ENCODE measurements around the gene GTF2IRD1. TPM values are rescaled to one million over a fixed set of nuclear protein-coding genes. Genes with fewer than 3 reads are reported as not detected.

GTF2IRD1 gene
- total and polyA plus RNA-seq, 2 experiments from 2014 or later, result 28.7 to 37.1 TPM

DNA sequence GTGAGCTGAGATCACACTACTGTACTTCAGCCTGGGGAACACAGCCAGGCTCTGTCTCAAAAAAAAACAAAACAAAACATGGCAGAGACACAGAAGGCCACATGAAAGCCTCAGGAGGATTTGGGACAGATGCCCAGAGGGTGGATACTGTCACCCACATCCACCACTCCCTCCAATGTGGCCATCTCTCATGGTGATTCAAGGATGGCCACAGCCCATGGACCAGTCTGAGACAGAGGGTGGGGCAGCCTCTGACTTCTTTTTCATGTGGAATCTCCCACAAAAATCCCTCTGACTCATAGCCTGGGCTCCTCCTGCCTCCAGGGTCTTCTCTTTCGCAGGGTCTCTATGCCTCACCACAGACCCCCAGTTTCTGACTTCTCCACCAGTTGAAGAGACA lies 144.9 kb downstream of the GTF2IRD1 start (continued):
- TF ChIP-seq, protein P1, sequence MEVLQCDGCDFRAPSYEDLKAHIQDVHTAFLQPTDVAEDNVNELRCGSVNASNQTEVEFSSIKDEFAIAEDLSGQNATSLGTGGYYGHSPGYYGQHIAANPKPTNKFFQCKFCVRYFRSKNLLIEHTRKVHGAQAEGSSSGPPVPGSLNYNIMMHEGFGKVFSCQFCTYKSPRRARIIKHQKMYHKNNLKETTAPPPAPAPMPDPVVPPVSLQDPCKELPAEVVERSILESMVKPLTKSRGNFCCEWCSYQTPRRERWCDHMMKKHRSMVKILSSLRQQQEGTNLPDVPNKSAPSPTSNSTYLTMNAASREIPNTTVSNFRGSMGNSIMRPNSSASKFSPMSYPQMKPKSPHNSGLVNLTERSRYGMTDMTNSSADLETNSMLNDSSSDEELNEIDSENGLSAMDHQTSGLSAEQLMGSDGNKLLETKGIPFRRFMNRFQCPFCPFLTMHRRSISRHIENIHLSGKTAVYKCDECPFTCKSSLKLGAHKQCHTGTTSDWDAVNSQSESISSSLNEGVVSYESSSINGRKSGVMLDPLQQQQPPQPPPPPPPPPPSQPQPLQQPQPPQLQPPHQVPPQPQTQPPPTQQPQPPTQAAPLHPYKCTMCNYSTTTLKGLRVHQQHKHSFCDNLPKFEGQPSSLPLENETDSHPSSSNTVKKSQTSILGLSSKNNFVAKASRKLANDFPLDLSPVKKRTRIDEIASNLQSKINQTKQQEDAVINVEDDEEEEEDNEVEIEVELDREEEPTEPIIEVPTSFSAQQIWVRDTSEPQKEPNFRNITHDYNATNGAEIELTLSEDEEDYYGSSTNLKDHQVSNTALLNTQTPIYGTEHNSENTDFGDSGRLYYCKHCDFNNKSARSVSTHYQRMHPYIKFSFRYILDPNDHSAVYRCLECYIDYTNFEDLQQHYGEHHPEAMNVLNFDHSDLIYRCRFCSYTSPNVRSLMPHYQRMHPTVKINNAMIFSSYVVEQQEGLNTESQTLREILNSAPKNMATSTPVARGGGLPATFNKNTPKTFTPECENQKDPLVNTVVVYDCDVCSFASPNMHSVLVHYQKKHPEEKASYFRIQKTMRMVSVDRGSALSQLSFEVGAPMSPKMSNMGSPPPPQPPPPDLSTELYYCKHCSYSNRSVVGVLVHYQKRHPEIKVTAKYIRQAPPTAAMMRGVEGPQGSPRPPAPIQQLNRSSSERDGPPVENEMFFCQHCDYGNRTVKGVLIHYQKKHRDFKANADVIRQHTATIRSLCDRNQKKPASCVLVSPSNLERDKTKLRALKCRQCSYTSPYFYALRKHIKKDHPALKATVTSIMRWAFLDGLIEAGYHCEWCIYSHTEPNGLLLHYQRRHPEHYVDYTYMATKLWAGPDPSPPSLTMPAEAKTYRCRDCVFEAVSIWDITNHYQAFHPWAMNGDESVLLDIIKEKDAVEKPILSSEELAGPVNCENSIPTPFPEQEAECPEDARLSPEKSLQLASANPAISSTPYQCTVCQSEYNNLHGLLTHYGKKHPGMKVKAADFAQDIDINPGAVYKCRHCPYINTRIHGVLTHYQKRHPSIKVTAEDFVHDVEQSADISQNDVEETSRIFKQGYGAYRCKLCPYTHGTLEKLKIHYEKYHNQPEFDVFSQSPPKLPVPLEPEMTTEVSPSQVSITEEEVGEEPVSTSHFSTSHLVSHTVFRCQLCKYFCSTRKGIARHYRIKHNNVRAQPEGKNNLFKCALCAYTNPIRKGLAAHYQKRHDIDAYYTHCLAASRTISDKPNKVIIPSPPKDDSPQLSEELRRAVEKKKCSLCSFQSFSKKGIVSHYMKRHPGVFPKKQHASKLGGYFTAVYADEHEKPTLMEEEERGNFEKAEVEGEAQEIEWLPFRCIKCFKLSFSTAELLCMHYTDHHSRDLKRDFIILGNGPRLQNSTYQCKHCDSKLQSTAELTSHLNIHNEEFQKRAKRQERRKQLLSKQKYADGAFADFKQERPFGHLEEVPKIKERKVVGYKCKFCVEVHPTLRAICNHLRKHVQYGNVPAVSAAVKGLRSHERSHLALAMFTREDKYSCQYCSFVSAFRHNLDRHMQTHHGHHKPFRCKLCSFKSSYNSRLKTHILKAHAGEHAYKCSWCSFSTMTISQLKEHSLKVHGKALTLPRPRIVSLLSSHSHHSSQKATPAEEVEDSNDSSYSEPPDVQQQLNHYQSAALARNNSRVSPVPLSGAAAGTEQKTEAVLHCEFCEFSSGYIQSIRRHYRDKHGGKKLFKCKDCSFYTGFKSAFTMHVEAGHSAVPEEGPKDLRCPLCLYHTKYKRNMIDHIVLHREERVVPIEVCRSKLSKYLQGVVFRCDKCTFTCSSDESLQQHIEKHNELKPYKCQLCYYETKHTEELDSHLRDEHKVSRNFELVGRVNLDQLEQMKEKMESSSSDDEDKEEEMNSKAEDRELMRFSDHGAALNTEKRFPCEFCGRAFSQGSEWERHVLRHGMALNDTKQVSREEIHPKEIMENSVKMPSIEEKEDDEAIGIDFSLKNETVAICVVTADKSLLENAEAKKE (CRISPR knock-in tag; IDR thresholded peaks at IDR 0.05), result no peak

DNA sequence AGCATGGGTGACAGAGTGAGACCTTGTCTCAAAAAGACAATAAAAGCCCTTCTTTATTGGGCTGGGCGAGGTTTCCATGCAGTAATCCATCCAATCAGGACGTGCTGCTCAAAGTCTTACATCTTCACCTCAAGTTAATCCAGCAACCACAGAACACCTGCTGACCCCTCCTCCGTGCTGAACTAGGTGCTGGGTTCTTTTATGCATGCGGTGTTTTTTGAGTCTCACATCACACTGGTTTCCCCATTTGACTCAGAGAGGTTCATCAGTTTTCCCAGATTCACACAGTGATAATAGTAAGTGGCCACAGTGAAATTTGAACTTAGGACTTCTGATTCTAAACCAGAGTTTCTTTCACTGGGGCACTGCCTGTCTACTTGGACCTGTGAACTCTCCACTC lies 145.5 kb downstream of the GTF2IRD1 start:
- DNase-seq (ENCODE audit: low spot score) (no peak), ATAC-seq (no peak)
- Histone ChIP-seq H3K79me2 (replicated peaks; ENCODE audit: insufficient read depth) (no peaks in the 10 kb centered on the region), H3K27ac (ENCODE audit: low read depth) (no peak overlapping the region), H3F3A (replicated peaks; ENCODE audit: low read depth) (0 out of 2 replicates have a peak, but pooled peaks cover 3% of the 10 kb centered on the region), H3K9me2 (ENCODE audit: insufficient read depth) (no peaks in the 10 kb centered on the region), H3K4me2 (no peak overlapping the region), H3K4me1 (ENCODE audit: insufficient read depth) (no peaks in the 10 kb centered on the region), H3K4me3 (no peak overlapping the region), H2AFZ (no peak overlapping the region), H3K36me3 (ENCODE audit: insufficient read depth) (peaks cover 3% of the 10 kb centered on the region; the same call in 1 of the 2 replicates), H4K20me1 (replicated peaks; ENCODE audit: insufficient read depth) (no peaks in the 10 kb centered on the region), H3K27me3 (ENCODE audit: insufficient read depth) (no peaks in the 10 kb centered on the region)
- peaks cover 5% of the 10 kb centered on the region for H3K27me3 Mint-ChIP-seq (ENCODE audit: insufficient read depth, low read depth, poor library complexity)
- H3K4me3 Mint-ChIP-seq, result no peak overlapping the region
- no peaks in the 10 kb centered on the region for H3K4me1 Mint-ChIP-seq
- TF ChIP-seq EZH2phosphoT487 (IDR thresholded peaks at IDR 0.05; ENCODE audit: unreplicated experiment) (no peak), ZNF331 (CRISPR knock-in tag; IDR thresholded peaks at IDR 0.05; ENCODE audit: low read depth) (no peak), ZNF114 (CRISPR knock-in tag; IDR thresholded peaks at IDR 0.05) (no peak), STAT1 (IDR thresholded peaks at IDR 0.05; ENCODE audit: unreplicated experiment) (no peak), EZH2 (IDR thresholded peaks at IDR 0.05; ENCODE audit: low read depth, unreplicated experiment) (no peak)
- TF ChIP-seq, protein P1 (CRISPR knock-in tag; IDR thresholded peaks at IDR 0.05), result no peak
- TF ChIP-seq, protein P2, sequence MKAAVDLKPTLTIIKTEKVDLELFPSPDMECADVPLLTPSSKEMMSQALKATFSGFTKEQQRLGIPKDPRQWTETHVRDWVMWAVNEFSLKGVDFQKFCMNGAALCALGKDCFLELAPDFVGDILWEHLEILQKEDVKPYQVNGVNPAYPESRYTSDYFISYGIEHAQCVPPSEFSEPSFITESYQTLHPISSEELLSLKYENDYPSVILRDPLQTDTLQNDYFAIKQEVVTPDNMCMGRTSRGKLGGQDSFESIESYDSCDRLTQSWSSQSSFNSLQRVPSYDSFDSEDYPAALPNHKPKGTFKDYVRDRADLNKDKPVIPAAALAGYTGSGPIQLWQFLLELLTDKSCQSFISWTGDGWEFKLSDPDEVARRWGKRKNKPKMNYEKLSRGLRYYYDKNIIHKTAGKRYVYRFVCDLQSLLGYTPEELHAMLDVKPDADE (IDR thresholded peaks at IDR 0.05), result no peak
- no peak overlapping the region for H3K27ac Mint-ChIP-seq
- no peaks in the 10 kb centered on the region for H3K9me3 Mint-ChIP-seq
- H3K36me3 Mint-ChIP-seq (ENCODE audit: low read depth), result peaks cover 47% of the 10 kb centered on the region
